ENCODE measurements around the gene PLP2.

Gene PLP2

DNA sequence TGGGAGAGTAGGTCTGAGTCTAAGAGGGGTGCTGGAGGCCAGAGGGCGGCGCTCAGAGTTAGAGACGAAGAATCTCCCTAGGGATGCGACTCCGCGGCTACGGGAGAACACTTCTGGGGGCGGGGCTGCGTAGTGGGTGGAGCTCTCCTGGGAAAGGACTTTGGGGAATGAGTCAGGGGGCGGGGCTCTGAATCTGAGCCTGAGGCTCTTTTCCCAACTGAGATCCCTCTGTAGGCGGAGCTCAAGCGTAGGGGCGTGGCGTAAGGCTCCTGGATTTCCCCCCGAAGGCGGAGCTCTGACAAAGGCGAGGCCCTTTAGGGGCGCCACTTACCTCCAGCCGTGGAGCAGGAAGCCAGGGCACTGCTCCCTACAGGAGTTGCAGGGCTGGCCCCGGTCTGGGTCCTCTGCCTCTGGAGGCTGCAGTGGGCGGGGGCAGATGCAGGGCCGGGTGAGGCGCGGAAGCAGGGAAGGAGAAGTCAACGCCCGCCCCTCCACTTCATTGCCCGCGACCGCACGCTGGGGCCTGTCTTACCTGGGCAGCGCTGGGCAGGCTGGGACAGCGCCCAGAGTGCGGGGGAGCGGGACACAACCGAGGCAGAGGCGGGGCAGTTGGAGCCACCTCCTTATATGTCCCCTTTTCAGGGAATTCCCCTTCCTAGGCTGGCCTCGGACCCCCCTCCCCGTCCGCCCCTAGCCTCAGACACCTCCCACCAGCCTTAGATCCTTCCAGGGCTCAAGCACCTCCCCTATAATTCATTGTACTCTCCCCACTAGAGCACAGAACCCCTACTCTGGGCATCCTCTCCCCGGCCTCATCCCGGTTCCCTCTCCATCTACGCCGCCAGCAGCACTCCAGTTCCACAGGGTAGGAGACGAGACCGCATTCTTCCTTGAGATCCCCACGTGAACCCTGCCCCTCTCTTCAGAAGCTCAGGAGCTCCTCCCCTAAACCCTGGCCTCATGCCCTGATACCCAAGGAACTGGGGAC is 12.9 kb downstream of the PLP2 start:
- H3K9me3 ChIP-seq (replicated peaks; ENCODE audit: insufficient read depth, low read length): no peaks in the 10 kb centered on the region
- H3K36me3 ChIP-seq (replicated peaks; ENCODE audit: insufficient read depth, low read length): no peaks in the 10 kb centered on the region
- TF ChIP-seq, protein P1, sequence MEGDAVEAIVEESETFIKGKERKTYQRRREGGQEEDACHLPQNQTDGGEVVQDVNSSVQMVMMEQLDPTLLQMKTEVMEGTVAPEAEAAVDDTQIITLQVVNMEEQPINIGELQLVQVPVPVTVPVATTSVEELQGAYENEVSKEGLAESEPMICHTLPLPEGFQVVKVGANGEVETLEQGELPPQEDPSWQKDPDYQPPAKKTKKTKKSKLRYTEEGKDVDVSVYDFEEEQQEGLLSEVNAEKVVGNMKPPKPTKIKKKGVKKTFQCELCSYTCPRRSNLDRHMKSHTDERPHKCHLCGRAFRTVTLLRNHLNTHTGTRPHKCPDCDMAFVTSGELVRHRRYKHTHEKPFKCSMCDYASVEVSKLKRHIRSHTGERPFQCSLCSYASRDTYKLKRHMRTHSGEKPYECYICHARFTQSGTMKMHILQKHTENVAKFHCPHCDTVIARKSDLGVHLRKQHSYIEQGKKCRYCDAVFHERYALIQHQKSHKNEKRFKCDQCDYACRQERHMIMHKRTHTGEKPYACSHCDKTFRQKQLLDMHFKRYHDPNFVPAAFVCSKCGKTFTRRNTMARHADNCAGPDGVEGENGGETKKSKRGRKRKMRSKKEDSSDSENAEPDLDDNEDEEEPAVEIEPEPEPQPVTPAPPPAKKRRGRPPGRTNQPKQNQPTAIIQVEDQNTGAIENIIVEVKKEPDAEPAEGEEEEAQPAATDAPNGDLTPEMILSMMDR (IDR thresholded peaks at IDR 0.05; ENCODE audit: low read length): no peak
- TF ChIP-seq EZH2phosphoT487 (IDR thresholded peaks at IDR 0.05; ENCODE audit: low read length): no peak
- TF ChIP-seq EZH2 (optimal IDR thresholded peaks at IDR 0.05; ENCODE audit: low read depth, low read length): no peak
- peaks cover 4% of the 10 kb centered on the region; the same call in 1 of the 2 replicates for H3K79me2 ChIP-seq (ENCODE audit: low read length)
- H3F3A ChIP-seq (ENCODE audit: insufficient read depth, low read length): no peaks in the 10 kb centered on the region
- no peak for DNase-seq
- peak overlapping the region; percentile 21; the same call in 1 of the 2 replicates for H3K4me2 ChIP-seq (ENCODE audit: low read depth, low read length)
- H3K4me3 ChIP-seq (ENCODE audit: low read length): no peak overlapping the region
- H2AFZ ChIP-seq (ENCODE audit: low read length): no peak overlapping the region
- H3K4me1 ChIP-seq (ENCODE audit: low read length): no peaks in the 10 kb centered on the region
- H3K9me2 ChIP-seq (replicated peaks; ENCODE audit: insufficient read depth, low read length): no peaks in the 10 kb centered on the region
- H3K27ac ChIP-seq (ENCODE audit: low read length): no peak overlapping the region
- H3K27me3 ChIP-seq (replicated peaks; ENCODE audit: insufficient read depth, low read length): no peaks in the 10 kb centered on the region
- H3K9ac ChIP-seq (ENCODE audit: low read length): no peak overlapping the region
- no peaks in the 10 kb centered on the region for H4K20me1 ChIP-seq (ENCODE audit: insufficient read depth, low read length)

DNA sequence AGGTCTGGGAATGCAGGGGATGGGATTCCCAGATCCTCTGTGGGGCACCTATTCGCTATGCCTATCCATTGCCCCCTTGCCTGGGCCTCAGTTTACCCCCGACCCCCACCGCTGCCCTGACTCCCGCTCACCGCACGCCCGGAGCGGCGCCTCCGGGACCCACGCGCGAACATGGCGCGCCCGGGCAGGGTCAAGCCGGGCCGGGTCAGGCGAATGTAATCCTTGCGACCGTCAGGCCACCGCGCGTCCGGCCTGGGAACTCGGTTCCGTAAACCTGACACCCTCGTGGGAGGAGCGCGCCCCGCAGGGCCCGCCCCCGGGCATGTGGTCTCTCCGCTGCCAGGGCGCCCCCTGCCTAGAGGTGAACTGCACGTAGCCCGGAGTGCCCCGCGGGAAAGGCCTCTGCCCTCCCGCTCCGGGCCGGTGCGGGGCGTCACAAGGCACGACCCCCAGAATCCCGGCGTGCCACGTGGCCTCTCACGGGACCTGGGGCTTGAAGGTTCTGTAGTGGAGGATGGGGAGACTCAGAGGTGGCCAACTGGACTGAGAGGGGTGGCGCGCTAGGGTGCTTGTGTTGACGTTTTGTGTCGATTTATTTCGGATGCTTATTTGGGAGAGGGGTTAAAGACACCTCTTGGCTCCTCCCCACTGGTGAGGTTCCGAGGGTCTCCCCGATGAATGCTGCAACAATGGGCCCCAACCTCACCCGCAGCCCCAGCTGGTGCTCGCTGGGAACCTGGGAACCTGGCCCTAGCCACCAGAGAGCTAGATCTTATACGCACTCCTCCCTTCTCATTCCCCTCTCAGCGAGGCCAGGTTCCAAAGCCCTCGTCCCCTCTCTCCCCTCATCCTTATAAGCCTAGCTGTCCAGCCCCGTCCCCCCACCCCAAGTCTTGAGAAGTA is 14.7 kb downstream of the PLP2 start, which contains the start of gene PRICKLE3:
TSS of gene PRICKLE3 (minus strand) at position 249 of the 903 bp plus-strand sequence. CDS start at position 173, 76 bp downstream.
- Histone ChIP-seq H3K79me2 (ENCODE audit: low read length) (peaks cover 4% of the 10 kb centered on the region; the same call in 1 of the 2 replicates), H3K27me3 (replicated peaks; ENCODE audit: insufficient read depth, low read length) (no peaks in the 10 kb centered on the region), H3K36me3 (replicated peaks; ENCODE audit: insufficient read depth, low read length) (no peaks in the 10 kb centered on the region), H3K27ac (ENCODE audit: low read length) (no peak within 1 kb of the TSS), H2AFZ (ENCODE audit: low read length) (peak within 1 kb of the TSS; percentile 72), H3K4me1 (ENCODE audit: low read length) (no peaks in the 10 kb centered on the region), H3K9me3 (replicated peaks; ENCODE audit: insufficient read depth, low read length) (no peaks in the 10 kb centered on the region), H3K9ac (ENCODE audit: low read length) (peak within 1 kb of the TSS; percentile 77), H3K4me3 (ENCODE audit: low read length) (peak within 1 kb of the TSS; percentile 74), H3K4me2 (ENCODE audit: low read depth, low read length) (peak within 1 kb of the TSS; percentile 76), H3K9me2 (replicated peaks; ENCODE audit: insufficient read depth, low read length) (no peaks in the 10 kb centered on the region), H4K20me1 (ENCODE audit: insufficient read depth, low read length) (no peaks in the 10 kb centered on the region), H3F3A (ENCODE audit: insufficient read depth, low read length) (no peaks in the 10 kb centered on the region)
- TF ChIP-seq, protein P1 (IDR thresholded peaks at IDR 0.05; ENCODE audit: low read length): peak; percentile 44
- TF ChIP-seq EZH2phosphoT487 (IDR thresholded peaks at IDR 0.05; ENCODE audit: low read length): no peak
- no peak for TF ChIP-seq EZH2 (optimal IDR thresholded peaks at IDR 0.05; ENCODE audit: low read depth, low read length)
- DNase-seq: peak; percentile 73

DNA sequence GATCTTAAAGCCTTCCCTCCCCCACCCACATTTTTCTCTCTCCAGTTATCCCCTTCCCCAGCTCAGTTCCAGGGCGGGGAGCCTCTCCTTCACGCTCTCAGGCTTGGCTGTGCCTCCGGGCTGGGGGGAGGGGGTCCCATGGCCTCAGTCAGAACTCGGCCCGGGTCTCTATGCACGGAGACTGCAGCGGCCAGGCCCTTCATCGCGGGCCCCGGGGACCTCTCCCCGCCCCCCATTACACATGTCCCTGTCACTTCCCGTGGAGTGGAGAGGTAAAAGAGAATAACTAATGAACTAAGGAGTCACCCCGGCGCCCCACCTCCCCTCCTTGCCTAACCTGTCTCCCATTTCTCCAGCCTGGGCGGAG is 15.3 kb downstream of the PLP2 start:
- Histone ChIP-seq H3K9me3 (replicated peaks; ENCODE audit: insufficient read depth, low read length) (no peaks in the 10 kb centered on the region), H3K9ac (ENCODE audit: low read length) (no peak overlapping the region), H3K79me2 (ENCODE audit: low read length) (peaks cover 4% of the 10 kb centered on the region; the same call in 1 of the 2 replicates), H3K27ac (ENCODE audit: low read length) (no peak overlapping the region), H3K9me2 (replicated peaks; ENCODE audit: insufficient read depth, low read length) (no peaks in the 10 kb centered on the region), H3K4me1 (ENCODE audit: low read length) (no peaks in the 10 kb centered on the region), H3K27me3 (replicated peaks; ENCODE audit: insufficient read depth, low read length) (no peaks in the 10 kb centered on the region), H2AFZ (ENCODE audit: low read length) (no peak overlapping the region), H3F3A (ENCODE audit: insufficient read depth, low read length) (no peaks in the 10 kb centered on the region), H3K4me3 (ENCODE audit: low read length) (no peak overlapping the region), H3K4me2 (ENCODE audit: low read depth, low read length) (no peak overlapping the region), H3K36me3 (replicated peaks; ENCODE audit: insufficient read depth, low read length) (no peaks in the 10 kb centered on the region), H4K20me1 (ENCODE audit: insufficient read depth, low read length) (no peaks in the 10 kb centered on the region)
- no peak for DNase-seq
- TF ChIP-seq EZH2phosphoT487 (IDR thresholded peaks at IDR 0.05; ENCODE audit: low read length): no peak
- TF ChIP-seq EZH2 (optimal IDR thresholded peaks at IDR 0.05; ENCODE audit: low read depth, low read length): no peak
